Inferior parietal cortex (tissue), 1 donor: ENCODE results near the gene KIF24.
"Not testable (repeated sequence)": the region's sequence is repeated elsewhere in the genome, so short reads cannot be mapped to it uniquely, and the experiment has no call there.

Source experiments
- DNase-seq: peaks from one replicate; pipeline ENCODE4 v3.0.0-alpha.2; 2016; ENCODE audit errors: extremely low spot score

Gene KIF24, protein sequence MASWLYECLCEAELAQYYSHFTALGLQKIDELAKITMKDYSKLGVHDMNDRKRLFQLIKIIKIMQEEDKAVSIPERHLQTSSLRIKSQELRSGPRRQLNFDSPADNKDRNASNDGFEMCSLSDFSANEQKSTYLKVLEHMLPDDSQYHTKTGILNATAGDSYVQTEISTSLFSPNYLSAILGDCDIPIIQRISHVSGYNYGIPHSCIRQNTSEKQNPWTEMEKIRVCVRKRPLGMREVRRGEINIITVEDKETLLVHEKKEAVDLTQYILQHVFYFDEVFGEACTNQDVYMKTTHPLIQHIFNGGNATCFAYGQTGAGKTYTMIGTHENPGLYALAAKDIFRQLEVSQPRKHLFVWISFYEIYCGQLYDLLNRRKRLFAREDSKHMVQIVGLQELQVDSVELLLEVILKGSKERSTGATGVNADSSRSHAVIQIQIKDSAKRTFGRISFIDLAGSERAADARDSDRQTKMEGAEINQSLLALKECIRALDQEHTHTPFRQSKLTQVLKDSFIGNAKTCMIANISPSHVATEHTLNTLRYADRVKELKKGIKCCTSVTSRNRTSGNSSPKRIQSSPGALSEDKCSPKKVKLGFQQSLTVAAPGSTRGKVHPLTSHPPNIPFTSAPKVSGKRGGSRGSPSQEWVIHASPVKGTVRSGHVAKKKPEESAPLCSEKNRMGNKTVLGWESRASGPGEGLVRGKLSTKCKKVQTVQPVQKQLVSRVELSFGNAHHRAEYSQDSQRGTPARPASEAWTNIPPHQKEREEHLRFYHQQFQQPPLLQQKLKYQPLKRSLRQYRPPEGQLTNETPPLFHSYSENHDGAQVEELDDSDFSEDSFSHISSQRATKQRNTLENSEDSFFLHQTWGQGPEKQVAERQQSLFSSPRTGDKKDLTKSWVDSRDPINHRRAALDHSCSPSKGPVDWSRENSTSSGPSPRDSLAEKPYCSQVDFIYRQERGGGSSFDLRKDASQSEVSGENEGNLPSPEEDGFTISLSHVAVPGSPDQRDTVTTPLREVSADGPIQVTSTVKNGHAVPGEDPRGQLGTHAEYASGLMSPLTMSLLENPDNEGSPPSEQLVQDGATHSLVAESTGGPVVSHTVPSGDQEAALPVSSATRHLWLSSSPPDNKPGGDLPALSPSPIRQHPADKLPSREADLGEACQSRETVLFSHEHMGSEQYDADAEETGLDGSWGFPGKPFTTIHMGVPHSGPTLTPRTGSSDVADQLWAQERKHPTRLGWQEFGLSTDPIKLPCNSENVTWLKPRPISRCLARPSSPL (N-terminal part only)

DNA sequence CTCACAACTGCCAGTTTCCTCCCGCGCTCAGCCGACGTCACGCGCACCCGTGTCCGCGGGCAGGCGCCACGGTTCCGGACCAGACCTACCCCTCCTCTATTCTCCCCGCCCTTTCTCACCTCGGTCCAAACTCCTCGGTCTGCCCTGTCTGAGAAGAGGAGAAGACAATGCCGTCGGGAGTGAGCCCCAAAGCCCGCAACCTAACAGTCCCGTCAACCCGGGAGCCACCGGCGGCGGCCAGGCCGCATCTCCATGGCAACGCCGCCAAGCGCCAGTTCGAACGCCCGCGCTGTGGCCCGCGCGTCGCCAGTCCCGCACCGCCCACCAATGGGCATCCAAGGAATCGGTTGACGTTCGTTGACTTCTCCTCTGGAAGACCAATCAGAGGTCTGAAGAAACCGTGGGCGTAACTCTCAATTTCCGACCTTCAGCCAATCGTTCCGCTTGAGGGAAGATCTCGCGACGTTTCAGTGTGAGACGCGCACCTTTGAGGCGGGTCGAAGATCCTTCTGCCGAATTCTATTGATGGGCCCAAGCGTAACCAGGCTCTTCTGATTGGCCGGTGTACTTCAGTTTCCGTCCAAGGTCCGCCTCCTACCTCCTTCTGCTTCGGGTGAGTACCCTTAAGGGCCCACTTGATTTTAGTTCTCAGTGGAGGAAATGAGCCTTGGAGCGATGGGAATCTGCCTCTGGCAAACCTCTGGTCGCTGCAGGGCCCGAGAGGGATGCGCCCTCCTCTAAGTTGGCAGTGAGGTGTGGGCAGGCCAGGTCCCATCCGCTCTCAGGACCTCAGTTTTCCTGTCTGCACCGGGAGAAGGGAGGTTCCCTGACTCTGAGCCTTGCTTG is at the start of gene KIF24, which contains the start of gene NUDT2:
Gene KIF24 (minus strand): TSS at position 282 of the 846 bp plus-strand sequence. CDS start 17,922 bp downstream, outside the sequence.
Gene NUDT2 (plus strand): TSS at position 583 of the 846 bp plus-strand sequence. CDS start 9,471 bp downstream, outside the sequence.
- peak; percentile 100 for DNase-seq

- no peak for DNase-seq
Observed at GRCh38 chr9:34378376-34379060, 49.5 kb upstream of the KIF24 start.

DNA sequence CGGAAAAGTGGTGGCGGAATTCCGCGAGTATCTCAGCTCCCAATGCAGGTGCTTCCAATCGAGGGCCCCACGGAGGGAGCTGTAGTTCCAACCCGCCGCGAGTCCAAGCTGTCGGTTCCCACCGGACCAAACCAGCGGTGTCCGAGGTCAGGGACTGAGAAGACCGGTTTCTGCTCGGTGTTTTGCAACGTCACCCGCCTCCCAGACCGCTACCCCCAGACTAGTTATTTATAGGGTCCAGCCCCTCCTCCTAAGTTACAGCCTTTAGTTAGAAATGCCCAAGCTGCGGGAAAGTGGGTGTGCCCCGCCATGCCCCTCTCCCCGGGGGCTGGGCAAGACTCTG is 48.3 kb upstream of the KIF24 start:
- DNase-seq = no peak

DNA sequence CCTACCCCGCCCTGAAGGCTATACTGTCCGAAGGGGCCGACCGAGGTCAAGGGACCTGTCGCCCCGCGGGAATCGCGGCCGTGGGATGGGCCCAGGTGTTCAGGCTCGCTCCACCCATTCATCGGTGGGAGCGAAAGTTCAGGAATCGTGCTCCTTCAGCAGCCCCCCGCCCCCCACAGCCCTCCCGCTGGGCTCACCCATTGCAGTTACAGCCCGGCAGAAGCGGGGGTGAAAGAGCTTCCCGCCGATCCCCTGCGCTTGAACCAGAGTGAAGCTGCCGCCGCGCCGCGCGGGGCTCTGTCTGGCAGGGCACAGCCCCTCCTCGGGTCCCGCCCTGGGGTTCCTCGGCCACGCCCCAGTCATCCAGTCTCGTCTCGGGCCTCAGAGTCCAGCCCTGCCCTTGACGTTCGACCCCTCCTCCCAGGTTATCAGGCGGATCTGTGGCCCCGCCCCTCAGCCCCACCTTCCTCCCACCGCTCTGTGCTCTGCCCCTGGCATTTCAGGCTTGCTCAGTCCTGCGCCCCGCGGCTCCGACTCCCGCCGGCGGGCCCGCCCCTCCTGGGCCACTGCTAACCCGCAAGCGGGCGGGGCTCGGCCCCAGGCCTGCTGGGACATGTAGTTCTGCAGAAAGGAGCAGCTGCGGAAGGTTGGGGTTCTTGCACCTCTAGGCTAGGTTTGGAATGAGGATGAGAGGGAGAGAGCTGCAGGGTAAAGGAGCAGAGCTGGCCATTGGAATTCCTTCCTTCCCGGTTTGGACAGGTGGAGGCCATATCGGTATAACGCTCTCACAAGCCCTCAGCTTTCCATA is 47.7 kb upstream of the KIF24 start, which contains the start of gene MYORG:
Gene MYORG (minus strand): TSS at position 303 of the 808 bp plus-strand sequence. CDS start 3,955 bp downstream, outside the sequence.
- peak; percentile 87 for DNase-seq

GRCh38 chr9:34375901-34376595 is 47.0 kb upstream of the KIF24 start:
- DNase-seq = peak; percentile 34

GRCh38 chr9:34374905-34375552 is 46.0 kb upstream of the KIF24 start:
- DNase-seq = no peak

GRCh38 chr9:34374339-34374738 is 45.3 kb upstream of the KIF24 start:
- DNase-seq = no peak

DNA sequence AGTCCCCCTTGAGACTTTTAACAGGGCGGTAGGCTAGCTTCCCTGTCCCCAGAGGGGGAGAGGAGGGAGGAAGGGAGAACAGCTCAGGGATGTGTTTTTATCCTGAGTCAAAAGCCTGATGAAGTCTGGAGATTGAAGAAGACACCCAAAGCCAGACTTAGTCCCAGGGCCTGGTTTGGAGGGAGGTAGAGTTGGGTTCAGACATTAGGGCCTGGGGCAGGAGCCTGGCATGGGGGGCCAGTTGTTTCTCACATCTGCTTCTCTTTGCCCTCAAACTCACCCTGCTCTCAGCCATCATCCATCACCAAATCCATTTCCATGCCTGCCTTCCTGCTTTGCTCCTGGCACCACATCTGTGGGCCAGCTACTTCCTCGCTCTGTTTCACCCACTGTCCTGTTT is 44.7 kb upstream of the KIF24 start:
- no peak for DNase-seq

DNA sequence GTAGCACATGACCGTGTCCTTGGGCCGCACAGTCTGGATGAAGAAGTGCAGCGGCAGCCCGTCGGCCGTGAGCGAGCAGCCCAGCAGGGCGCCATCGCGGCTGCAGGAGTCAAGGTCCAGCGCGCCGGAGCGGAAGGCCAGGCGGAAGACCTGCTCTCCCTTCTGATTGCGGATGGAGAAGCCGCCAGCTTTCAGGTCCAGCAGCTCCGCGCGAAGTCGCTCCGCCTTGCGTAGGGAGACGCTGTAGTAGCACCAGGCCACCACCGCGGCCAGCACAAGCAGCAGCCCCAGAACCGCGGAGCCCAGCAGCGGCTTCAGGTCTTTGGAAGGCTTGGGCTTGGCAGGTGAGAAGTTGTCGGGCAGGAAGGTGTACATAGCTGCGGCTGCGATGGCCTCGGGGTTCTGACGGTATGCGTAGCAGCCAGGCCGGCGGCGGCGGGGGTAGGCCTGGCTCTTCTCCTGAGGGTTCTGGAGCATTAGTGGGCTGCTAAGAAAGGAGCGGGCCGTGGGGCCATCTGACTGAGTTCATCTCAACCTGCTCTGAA is 43.5 kb upstream of the KIF24 start:
- no peak for DNase-seq

- DNase-seq = no peak
Observed at GRCh38 chr9:34371886-34372466, 42.9 kb upstream of the KIF24 start.

- no peak for DNase-seq
Observed at GRCh38 chr9:34370970-34371880, 42.2 kb upstream of the KIF24 start.

DNA sequence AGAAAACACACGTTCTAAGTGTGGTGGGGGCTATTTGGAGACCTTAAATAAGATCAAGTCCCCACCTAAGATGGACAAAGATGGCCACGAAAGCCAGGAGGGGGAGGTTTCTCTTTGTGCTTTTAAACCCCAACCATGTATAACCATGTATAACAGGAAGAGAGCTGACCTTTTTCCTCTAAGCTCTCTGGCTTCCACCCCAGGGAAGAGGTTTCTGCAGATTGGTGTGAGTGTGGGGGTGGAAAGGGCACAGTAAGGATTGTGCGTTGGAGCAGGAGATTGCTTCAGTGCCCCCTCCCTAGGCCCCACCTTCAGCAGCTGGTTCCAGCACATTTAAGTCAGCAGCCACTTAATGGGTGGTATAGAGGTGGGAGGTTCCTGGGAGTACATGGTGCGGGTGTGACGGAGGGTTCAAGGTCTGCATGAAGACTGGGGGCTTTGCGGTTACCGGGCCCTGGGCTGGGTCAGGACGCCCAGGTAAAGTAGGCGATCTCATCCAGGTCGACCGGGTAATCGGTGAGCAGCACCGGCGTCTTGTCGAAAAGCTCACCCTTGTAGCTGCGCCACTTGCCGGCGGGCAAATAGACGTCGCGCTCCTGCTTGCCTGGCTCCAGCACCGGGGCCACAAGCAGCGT is 41.4 kb upstream of the KIF24 start:
- DNase-seq = no peak

- no peak for DNase-seq
Observed at GRCh38 chr9:34369636-34370035, 40.6 kb upstream of the KIF24 start.

DNA sequence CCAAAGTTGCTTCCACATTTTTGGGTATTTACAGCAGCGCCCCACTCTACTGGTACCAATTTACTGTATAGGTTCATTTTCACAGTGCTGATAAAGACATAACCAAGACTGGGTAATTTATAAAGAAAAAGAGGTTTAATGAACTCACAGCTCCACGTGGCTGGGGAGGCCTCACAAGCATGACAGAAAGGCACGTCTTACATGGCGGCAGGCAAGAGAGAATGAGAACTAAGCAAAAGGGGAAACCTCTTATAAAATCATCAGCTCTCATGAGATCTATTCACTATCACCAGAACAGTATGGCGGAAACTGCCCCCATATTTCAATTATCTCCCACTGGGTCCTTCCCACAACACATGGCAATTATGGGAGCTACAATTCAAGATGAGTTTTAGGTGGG is 39.7 kb upstream of the KIF24 start:
- not testable (repeated sequence) for DNase-seq

DNA sequence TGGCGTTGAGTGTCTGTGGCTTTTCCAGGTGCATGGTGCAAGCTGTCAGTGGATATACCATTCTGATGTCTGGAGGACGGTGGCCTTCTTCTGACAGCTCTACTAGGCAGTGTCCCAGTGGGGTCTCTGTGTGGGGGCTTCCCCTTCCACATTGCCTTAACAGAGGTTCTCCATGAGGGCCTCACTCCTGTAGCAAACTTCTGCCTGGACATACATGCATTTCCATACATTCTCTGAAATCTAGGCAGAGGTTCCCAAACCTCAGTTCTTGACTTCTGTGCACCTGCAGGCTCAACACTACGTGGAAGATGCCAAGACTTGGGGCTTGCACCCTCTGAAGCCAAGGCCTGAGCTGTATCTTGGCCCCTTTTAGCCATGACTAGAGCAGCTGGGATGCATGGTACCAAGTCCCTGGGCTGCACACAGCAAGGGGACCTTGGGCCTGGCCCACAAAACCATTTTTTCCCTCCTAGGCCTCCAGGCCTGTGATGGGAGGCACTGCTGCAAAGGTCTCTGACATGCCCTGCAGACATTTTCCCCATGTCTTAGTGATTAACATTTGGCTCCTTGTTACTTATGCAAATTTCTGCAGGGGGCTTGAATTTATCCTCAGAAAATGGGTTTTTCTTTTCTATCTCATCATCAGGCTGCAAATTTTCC is 38.8 kb upstream of the KIF24 start:
- DNase-seq = not testable (repeated sequence)
